Mucosa of gallbladder (tissue), 1 donor: Measurements from ENCODE around the gene NDOR1. TPM values are rescaled to one million over a fixed set of nuclear protein-coding genes. Genes with fewer than 3 reads are reported as not detected.

ENCODE experiments used
- DNase-seq: peaks from one replicate; pipeline ENCODE4 v3.0.0-alpha.2; 2020; ENCODE audit warnings: low spot score
- total RNA-seq: library from RNA; stranded (reverse); gene quantifications from one replicate; pipeline ENCODE4 v1.2.1, GENCODE V29; 2021
- donor health status: DM: no; HTN: no; CAD: no.

NDOR1 gene
- total RNA-seq, 1 donor from 2014 or later = 29.5 TPM

DNA sequence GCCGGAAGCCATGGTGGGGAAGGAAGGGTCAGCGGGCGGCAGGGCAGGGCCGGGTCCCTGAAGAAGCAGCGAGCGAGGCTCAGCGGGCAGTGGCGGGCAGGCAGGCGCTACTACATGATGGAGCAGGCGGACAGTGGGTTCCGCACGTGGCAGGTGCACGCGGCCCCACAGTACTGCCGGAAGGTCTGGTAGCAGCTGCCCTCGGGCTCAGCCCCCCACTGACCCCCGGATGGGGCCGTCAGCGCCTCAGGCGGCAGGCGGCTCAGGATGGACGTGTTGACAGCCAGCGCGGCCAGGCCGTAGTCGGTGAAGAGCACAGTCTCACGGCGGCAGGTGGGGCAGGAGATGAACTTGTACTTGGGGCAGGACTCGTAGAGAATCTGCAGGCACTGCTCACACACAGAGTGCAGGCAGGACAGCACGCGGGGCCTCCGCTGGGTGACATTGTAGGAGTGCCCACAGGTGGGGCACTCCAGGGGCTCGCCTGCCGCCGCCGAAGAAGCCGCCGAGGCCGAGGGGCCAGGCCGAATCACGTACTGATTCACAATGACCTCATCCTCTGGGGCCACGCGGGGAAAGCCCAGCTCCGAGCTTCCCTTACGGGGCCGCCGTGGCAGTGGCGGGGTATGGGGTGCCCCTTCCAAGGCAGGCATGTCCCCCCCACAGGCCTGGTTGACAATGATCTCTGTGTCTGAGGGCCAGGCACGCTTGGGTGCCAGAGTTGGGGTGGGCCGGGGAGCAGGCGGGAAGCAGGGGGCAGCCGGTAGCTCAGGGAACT is 15.0 kb downstream of the NDOR1 start:
- DNase-seq = no peak

DNA sequence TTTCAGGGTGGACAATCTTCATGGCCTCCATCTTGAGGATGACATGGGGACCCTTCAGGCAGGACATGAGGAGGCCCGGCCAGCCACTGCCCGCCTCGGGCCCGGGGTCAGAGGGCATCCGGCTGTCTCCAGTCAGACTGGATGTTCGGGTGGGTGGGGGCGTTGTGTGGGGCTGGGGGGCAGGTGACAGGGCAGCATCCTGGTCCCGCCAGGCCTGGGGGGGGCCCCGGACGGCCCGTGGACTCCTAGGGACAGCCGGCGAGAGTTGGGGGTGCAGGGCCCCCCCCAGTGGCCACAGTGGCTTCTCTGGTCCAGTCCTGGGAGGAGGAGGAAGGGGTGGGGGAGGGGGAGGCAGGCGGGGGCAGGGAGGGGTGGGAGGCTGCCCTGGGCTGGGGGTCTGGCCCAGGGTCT is 15.6 kb downstream of the NDOR1 start:
- DNase-seq = no peak

DNA sequence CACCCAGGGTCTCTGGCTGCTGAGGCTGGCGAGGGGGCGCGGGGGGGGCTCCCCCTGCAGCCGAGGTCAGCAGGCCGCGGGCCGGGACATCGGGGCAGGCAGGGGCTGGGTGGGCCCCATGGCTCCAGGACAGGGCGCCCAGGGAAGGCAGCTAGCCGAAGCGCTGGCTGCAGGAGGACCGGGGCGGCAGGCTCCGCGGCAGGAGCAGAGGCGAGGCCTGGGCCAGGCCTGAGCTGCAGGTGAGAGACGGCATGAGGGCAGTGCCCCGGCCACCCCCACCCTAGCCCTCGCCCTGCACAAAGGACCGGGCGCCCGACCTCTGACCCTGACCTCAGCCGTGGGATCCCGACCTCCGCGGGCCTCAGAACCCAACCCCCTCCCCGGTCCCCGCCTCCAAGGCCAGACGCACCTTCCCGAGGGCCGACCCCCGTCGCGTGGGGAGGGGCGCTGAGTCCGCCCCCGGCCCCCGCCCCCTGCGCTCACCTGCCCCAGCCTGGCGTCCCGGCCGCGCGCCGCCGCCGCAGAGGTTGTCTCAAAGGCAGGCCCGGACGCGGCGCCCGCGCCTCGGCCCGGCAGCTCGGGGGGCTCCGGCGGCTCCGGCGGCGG is 16.1 kb downstream of the NDOR1 start:
- no peak for DNase-seq

DNA sequence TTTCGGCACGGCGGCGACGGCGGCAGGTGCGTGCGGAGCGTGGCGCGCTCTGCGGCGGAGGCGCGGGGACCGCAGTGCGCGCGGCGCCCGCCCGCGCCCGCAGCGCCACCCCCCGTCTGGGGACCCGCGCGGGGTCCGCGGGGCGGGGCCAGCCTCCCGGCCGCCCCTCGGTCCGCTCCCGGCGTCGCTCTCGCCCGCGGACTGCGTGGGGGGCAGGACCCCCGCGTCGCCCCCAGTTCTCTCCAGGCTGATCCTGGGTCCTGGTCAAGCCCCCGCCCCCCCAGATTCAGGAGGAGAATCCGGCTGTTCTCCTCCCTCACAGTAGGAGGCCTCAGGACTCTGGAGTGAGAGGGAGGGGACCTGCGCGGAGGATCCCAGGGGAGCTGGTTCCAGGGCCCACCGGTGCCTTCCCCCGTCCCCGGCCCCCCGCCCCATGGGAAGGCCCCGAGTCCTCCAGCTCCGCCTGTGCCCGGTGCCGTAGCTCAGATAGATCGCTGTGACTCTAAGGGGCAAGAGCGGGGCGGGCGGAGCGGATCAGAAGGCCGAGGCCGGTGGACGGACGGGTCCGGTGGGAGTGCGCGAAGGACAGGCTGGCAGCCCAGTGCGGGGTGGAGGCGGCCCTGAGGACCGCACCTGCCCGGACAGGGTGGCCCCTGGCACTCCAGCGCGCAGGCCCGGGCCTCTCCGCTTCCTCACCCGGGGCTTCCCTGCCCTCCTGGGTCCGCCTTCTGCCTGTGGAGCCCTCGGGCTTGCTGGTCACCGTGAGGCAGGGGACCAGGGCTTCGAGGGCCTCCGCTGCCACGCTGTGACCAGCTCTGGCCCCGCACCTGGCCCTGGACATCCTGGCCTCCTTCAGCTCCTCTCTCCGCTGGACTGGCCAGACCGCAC is 16.9 kb downstream of the NDOR1 start, which contains the start of gene RNF208:
TSS of gene RNF208 (minus strand) at position 51 of the 888 bp plus-strand sequence. CDS start 1,028 bp downstream, outside the sequence.
- no peak for DNase-seq

DNA sequence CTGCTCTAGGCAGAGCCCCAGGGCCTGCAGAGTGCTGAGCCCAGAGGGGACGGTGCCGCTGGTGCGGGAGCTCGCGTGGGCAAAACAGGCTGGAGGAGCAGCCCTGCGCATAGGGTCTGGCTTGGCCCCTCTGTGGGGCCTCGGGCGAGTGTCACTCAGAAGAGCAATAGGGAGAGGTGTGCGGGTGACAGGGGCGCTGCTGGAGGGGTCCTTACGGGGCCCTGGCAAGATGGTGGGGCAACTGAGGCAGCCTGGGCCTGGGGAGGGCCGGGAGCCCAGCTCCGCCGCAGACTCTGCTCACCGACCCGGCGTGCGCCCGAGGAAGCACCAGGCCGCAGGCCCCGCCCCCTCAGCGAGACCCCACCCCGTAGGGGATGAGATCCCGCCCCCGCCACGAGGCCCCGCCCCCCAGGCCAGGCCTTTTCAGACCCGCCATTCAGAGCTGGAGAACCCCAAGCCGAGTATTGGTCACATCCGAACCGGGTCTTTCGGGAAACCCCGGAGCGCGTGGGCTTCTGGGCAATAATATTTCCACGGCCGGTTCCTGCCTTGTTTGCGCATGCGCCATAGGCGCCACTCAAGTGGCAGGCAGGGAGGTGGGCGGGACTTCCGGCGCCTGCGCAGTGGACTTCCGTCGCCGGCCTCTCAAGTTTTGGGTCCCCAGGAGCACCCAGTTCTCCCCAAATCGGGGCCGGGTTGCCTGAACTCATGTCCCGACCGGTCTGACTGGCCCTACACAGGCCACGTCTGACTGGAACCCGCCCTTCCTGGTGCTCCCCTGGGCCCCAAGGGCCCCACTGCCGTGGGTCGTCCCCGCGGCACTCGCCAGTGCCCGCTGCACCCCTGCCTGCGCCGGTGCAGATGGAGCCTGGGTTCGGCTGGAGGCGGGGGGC is 17.8 kb downstream of the NDOR1 start:
- peak; percentile 99 for DNase-seq

DNA sequence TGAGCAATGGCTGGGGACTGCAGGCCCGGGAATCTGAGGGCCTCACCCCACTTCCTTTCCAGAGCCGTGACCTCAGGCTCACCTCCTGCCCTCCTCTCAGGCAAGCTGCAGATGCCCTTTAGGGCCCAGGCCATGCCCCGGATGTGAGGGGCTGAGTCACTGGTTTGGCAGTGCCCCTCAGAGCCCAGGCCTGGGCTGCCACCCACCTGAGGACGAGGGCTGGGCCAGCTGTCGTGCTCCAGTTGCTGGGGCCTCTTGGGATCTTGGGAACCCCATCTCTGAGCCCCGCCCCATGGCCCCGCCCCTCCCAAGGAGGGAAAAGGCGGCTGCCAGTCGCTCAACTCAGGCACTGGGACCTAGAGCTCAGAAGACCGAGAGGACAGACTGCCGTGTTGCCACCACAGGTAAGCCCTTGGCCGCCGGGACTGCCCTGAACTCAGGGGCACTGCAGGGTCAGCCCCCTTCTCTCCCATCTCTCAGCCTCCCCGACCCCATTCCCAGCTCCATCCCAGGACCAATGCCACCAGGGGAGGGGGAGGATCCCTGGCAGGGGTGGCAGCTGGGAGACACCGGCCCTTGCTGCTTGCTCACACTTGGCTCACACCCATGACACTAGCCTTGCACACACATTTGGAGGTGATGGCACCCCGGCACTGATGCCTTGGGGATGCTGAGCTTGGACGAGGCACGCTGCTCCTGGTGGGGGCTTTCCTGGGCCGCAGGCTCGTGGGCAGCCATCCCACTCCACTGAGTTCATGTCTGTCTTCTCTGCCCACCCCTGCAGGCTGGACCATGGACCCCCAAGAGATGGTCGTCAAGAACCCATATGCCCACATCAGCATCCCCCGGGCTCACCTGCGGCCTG is 19.6 kb downstream of the NDOR1 start, which contains the start of gene CYSRT1:
TSS of gene CYSRT1 (plus strand) at position 345 of the 865 bp plus-strand sequence. CDS start at position 793, 448 bp downstream.
- no peak for DNase-seq

DNA sequence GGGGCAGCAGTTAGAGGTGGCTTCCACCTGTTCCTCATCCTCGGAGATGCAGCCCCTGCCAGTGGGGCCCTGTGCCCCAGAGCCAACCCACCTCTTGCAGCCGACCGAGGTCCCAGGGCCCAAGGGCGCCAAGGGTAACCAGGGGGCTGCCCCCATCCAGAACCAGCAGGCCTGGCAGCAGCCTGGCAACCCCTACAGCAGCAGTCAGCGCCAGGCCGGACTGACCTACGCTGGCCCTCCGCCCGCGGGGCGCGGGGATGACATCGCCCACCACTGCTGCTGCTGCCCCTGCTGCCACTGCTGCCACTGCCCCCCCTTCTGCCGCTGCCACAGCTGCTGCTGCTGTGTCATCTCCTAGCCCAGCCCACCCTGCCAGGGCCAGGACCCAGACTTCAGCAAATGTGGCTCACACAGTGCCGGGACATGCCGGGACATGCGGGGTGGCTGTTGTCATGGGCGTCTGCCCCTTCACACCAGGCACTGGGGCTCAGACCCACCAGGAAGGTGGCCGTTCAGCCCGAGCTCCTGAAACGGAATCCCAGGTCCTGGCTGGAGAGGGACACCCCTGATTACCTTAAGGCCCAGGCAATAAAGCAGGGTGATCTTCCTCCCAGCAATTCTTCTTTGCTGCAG is 20.3 kb downstream of the NDOR1 start:
- no peak for DNase-seq

DNA sequence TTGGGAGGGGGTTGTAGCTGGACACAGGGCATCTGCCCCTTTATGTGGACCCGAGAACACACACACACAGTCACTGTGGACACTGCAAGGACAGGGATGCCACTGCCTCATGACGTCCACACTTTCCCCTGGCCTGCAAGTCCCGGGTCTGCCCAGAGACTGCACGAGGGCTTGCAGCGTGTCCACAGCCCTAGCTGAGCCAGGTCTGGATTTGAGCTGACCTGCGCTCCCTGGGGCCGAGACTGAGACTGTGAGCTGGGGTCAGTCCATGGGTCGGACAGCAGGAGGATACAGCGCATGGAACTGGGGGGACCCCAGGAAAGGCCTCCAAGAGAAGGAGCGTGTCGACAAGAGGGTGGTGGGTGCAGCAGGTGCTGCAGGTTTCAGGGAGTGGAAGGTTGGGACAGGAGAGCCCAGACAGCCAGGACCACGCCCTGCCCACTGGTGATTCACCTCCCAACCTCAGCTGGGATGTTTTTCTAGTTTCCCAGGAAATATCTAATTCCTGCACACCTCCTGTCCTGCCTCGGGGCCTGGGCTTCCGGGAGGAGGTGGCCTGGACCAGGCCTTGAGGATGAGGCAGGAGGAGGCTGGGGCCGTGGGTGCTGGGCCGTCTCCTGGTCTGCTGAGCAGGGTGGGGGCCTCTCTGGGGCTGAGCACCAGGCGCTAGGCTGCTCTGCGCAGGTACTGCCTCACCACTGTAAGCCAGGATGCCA is 21.0 kb downstream of the NDOR1 start:
- DNase-seq = no peak

DNA sequence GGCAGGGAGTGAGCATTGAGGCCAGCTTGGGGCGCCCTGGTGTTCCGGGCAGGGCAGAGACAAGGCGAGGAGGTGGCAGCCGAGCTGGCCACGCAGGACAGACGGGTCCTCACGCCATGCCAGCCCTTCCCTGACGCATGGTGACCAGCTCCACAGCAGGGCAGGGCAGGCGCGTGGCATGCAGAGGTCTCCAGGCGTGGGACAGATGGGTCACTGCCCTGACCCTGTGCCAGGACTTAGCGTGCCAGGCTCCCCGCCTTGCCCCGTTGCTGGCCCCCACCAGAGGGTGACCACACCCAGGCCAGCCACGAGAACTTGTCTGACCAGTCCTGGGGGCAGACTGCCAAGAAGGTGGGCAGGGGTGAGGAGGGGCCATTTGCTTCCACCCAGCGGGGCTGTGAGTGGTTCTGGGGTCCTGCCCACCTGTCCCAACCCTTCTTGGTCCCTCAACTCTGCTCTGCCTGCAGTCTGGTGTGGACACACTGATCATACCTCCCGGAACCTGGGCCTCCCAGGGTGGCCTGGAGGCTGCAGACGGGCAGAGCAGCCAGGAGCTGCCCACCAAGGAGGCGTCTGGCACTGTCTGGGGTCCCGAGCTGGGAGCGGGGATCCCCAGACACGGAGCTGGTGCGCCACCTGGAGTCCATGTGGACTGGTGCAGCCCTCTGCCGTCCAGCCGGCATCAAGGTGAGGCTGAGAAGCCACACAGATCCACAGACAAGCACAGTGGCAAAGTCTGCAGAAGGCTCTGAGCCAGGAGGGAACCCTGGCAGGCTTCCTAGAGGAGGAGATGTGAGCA is 21.8 kb downstream of the NDOR1 start, which contains the start of gene RNF224:
TSS of gene RNF224 (plus strand) at position 449 of the 799 bp plus-strand sequence. CDS start 834 bp downstream, outside the sequence.
- DNase-seq = peak; percentile 85

DNA sequence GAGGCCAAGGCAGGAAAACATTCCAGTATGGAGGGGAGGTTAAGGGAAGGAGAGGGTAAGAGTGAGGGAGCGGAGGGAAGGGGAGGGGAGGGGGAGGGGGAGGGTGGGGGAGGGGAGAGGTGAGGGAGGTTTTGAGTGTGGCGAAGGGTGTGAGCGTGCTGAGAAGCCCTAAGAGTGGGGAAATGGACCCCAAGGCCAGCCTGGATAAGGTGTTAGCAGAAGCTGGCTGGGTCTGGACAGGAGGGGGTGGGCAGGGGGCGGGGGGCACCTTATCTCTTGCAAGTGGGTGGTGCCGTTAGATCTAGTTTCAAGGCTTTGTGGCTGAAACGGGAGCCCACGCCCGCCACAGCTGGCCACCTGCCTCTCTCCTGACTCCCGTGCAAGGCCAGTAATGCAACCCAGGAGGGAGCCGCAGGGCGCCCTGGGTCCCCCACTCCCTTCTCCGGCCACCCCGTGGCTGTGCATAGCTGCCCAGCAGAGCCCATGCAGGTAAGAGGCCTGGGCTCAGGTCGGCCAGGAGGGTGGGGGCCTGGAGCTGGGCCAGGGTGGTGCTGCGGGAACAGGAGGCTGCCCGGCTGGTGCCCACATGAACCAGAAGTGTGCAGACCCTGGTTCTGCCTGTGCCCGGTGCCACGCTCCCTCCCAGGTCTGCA is 22.5 kb downstream of the NDOR1 start:
- no peak for DNase-seq

DNA sequence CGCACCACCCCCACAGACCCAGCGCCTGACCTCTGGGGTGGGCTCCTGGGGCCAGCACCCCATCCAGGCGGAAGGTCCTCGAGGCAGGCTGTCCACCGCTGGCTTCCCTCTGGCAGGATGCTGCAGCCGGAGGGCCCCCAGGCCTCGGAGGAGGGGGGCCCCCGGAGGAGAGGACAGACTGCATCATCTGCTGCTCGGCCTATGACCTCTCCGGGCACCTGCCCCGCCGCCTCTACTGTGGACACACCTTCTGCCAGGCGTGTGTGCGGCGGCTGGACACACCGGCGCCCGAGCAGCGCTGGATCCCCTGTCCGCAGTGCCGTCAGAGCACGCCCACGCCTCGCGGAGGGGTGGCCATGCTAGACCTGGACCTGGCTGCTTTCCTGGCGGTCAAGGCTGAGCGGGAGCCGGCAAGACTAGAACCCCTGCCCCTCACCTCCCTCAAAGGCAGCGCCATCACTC is 23.0 kb downstream of the NDOR1 start:
- DNase-seq = no peak

DNA sequence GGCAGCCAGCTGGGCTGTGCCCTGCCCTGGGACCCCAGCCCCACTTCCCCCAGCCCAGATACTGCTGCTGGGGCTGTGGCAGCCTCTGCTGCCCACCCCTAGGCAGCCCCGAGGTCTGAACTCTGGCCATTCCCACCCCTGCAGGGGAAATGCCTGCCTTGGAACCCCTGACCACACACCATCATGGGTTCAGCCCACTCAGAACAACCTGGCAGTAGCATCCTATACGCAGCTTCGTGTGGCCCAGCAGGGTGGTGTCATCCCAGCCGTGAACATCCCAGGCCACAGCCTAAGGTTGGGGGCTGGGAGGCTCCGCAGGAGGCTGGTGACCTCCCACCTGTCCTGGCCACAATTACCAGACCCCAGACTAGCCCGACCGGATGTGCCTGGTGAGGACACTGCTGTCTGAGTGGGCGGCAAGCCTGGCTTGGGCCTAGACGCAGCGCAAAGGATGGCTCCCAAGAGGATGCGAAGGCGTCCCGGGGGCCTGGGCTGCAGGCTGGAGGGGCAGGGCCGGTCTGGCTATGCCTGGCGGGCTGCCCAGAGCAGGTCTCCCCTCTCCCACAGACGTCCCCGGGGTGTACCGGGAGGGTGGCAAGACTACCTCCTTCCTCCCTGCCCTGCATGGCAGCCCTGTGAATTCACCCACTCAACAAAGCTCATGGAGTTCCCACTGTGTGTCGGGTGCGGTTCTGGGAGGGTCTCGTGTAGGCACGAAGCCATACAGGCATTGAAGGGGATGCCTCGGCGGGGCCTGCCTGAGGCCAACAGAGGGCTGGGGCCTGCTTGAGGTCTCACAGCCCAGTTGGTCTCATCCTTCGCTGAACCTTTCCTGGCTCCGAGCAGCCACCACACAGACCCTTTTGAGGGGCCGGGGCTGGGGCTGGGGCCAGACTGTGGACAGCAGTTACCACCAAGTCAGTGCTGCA is 23.7 kb downstream of the NDOR1 start:
- DNase-seq = no peak

DNA sequence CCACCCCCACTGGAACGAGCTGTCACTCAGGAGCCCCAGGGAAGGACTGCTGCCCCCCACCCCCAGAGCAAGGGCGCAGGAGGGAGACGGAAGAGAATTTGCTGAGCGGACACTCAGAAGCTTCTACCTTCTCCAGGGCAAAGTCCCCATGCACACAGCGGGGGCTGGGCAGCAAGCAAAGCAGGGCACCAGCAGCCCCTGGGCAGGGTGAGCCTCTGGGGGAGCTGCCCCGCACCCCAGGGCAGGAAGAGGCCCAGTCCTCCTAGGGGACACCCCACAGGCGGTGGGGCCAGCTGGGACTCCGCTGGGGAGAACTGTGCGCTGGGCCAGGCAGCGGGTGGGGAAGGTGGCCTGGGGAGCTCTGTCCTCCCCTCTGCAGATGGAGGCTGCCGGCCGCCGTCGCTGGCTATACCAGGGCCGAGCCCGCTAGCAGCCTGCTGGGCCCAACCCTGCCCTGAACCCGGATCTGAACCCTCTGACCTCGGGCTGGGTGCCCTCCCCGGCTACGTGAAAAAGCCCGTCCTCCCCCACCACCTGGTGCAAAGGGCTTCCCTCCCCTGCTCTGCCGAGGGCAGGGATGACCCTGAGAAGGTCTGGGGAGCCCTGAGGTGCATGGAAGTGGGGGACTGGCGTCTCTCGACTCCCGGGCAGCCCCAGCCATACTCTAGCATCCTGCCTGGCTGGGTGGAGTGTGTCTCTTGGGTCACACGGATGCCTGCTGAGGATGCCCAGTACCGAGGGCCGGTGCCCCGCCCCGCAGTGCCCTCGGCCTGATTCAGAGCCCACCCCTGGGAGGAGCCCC is 24.6 kb downstream of the NDOR1 start:
- no peak for DNase-seq

DNA sequence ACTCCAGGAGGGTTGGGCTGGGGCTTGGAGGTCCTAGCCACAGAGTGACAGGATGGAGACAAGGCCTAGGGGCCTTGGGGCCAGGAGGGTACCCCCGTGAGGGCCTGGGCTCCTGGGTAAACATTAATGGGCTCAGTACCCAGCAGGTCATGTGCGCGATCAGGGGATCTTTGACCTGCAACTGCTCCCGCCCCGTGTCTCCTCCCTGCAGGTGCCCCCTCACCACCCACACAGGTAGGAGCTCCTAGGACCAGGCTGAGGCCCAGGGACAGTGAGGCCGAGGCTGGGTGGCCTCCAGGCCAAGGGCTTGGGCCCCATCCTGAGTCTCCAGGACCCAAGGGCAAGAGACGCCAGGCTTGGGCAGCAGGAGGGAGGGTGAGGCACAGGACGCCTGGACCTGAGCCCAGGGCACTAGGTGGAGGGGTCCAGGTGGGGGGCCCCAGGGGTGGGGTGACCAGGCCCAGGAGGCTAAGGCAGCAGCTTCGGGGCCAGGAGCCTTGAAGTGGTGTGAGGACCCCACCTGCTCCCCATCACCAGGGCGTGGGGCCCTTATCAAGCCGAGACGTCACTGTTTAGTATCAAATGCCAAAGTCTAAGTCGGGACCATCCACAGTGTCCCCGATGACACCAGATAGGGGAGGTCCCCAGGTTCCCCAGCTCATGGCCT is 25.3 kb downstream of the NDOR1 start, which contains the start of gene SLC34A3:
TSS of gene SLC34A3 (plus strand) at position 197 of the 667 bp plus-strand sequence. CDS start 802 bp downstream, outside the sequence.
- no peak for DNase-seq
